Natural killer cell (primary cell): Measurements from ENCODE around the gene ECI1. TPM values are rescaled to one million over a fixed set of nuclear protein-coding genes. Genes with fewer than 3 reads are reported as not detected.

Experiments used
- ATAC-seq, 3 donors: fragments of 150-1000 bp in 2 of 3; fragments of 200-7000 bp in 1 of 3; cut with Tn5 transposase; 1 replicate in 1 of 3; 2 replicates in 2 of 3; pipeline ENCODE4 v1.10.0; 2021; ENCODE audit warnings: mild to moderate bottlenecking in 2 of 3, moderate library complexity in 2 of 3
- DNase-seq, 2 donors: peaks; one replicate each; pipeline versions ENCODE4 v3.0.0 to v3.0.0-alpha.2; 2013 to 2021; ENCODE audit warnings: mixed read lengths in 1 of 2
- H3K27ac ChIP-seq: one replicate; pipeline ENCODE4 v1.5.1; 2013; ENCODE audit warnings: mild to moderate bottlenecking, low read length
- H3K27me3 ChIP-seq: one replicate; pipeline ENCODE4 v1.6.1; 2013; ENCODE audit warnings: low read length; ENCODE audit not compliant: control insufficient read depth, insufficient read depth
- H3K36me3 ChIP-seq: one replicate; pipeline ENCODE4 v1.6.1; 2013; ENCODE audit warnings: low read length; ENCODE audit not compliant: control insufficient read depth, insufficient read depth
- H3K4me1 ChIP-seq: one replicate; pipeline ENCODE4 v1.6.1; 2013; ENCODE audit warnings: low read length; ENCODE audit not compliant: control insufficient read depth, insufficient read depth
- H3K4me3 ChIP-seq: one replicate; pipeline ENCODE4 v1.5.1; 2013; ENCODE audit warnings: low read length
- H3K9me3 ChIP-seq: one replicate; pipeline ENCODE4 v1.6.1; 2013; ENCODE audit warnings: low read length; ENCODE audit not compliant: control insufficient read depth, insufficient read depth
- H3K27ac Mint-ChIP-seq, 2 donors: one replicate each; pipeline ENCODE4 v1.8.0; 2022; ENCODE audit warnings: mild to moderate bottlenecking in 2 of 2, mixed read lengths in 2 of 2, moderate library complexity in 1 of 2
- H3K27me3 Mint-ChIP-seq, 2 donors: one replicate each; pipeline ENCODE4 v1.8.0; 2022; ENCODE audit warnings: low read depth in 2 of 2, mixed read lengths in 2 of 2
- H3K36me3 Mint-ChIP-seq: one replicate; pipeline ENCODE4 v1.8.0; 2022; ENCODE audit warnings: mixed read lengths
- H3K4me1 Mint-ChIP-seq, 2 donors: one replicate each; pipeline ENCODE4 v1.8.0; 2022; ENCODE audit warnings: mixed read lengths in 2 of 2
- H3K4me3 Mint-ChIP-seq: one replicate; pipeline ENCODE4 v1.8.0; 2022; ENCODE audit warnings: mild to moderate bottlenecking, moderate library complexity, mixed read lengths
- H3K9me3 Mint-ChIP-seq, 2 donors: one replicate each; pipeline ENCODE4 v1.8.0; 2022; ENCODE audit warnings: mixed read lengths in 2 of 2
- CTCF ChIP-seq: fragments of 200-600 bp; IDR thresholded peaks from one replicate; pipeline ENCODE4 v1.8.0; 2022; ENCODE audit warnings: antibody characterized with exemption
- WGBS: methylation state at CpG from one replicate; pipeline ENCODE4 v1.1.7; 2013; ENCODE audit warnings: missing lambda C conversion rate; ENCODE audit not compliant: insufficient coverage; 5-methylcytosine and 5-hydroxymethylcytosine counted together
- intact Hi-C: fragments of 100-400 bp; cut with micrococcal nuclease; formaldehyde crosslinking; loops from one replicate; pipeline ENCODE4 v1.14.2; 2022
- total RNA-seq, 4 donors: library from RNA; stranded (reverse); fragments of 120-200 nt in 1 of 4; gene quantifications; one replicate each; pipeline versions ENCODE4 v1.2.3 to v1.2.4, GENCODE V29; 2013 to 2022

ECI1 gene
- total RNA-seq, 3 donors from 2014 or later (not counting 1 experiment from before 2014, with no cell fraction given): 14.6 to 19.2 (median 19.0) TPM

DNA sequence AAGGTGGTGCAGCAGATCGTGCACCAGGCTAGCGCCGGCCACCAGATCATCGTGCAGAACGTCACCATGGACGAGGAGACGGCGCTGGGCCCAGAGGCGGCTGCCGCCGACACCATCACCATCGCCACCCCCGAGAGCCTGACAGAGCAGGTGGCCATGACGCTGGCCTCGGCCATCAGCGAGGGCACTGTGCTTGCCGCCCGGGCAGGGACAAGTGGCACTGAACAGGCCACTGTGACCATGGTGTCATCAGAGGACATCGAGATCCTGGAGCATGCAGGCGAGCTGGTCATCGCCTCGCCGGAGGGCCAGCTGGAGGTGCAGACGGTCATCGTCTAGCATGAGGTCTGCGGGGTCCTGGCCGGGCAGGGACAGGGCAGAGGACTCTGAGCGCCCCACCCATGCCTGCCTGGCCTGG, 16.1 kb downstream of the ECI1 start:
- intact Hi-C loops: no loop called here
- H3K4me1 ChIP-seq: peaks cover 13% of the 10 kb centered on the region
- no peak for ATAC-seq

GRCh38 chr16:2234813-2235170, 16.6 kb downstream of the ECI1 start:
- Histone ChIP-seq H3K36me3 (peaks cover 48% of the 10 kb centered on the region), H3K4me3 (no peak overlapping the region), H3K27ac (no peak overlapping the region), H3K9me3 (no peaks in the 10 kb centered on the region), H3K4me1 (peaks cover 13% of the 10 kb centered on the region), H3K27me3 (peaks cover 6% of the 10 kb centered on the region)
- intact Hi-C loops: no loop called here
- ATAC-seq (no peak), DNase-seq (no peak)
- Mint-ChIP-seq H3K27me3 (no peaks in the 10 kb centered on the region), H3K4me3 (no peak overlapping the region), H3K4me1 (no peaks in the 10 kb centered on the region), H3K36me3 (no peaks in the 10 kb centered on the region), H3K27ac (no peak overlapping the region), H3K9me3 (no peaks in the 10 kb centered on the region)
- TF ChIP-seq CTCF: no peak
- WGBS: 96% methylated on average over 18 of the region's 18 CpGs

More for the DNA sequence above, 16.1 kb downstream of the ECI1 start:
- no peaks in the 10 kb centered on the region for H3K4me1 Mint-ChIP-seq
- no peaks in the 10 kb centered on the region for H3K27me3 Mint-ChIP-seq
- Histone ChIP-seq H3K27me3 (peaks cover 6% of the 10 kb centered on the region), H3K9me3 (no peaks in the 10 kb centered on the region), H3K36me3 (peaks cover 46% of the 10 kb centered on the region), H3K4me3 (no peak overlapping the region), H3K27ac (no peak overlapping the region)
- 95% methylated on average over 28 of the region's 28 CpGs for WGBS
- H3K27ac Mint-ChIP-seq: no peak overlapping the region
- no peaks in the 10 kb centered on the region for H3K9me3 Mint-ChIP-seq
- H3K36me3 Mint-ChIP-seq: no peaks in the 10 kb centered on the region
- DNase-seq: no peak
- H3K4me3 Mint-ChIP-seq: no peak overlapping the region
- no peak for TF ChIP-seq CTCF

GRCh38 chr16:2233872-2234812, 17.2 kb downstream of the ECI1 start:
- H3K27me3 Mint-ChIP-seq: no peaks in the 10 kb centered on the region
- intact Hi-C loops: no loop called here
- Histone ChIP-seq H3K27ac (no peak overlapping the region), H3K4me3 (no peak overlapping the region), H3K36me3 (peaks cover 55% of the 10 kb centered on the region), H3K4me1 (peaks cover 13% of the 10 kb centered on the region), H3K27me3 (peaks cover 6% of the 10 kb centered on the region), H3K9me3 (no peaks in the 10 kb centered on the region)
- ATAC-seq (no peak), DNase-seq (no peak)
- no peaks in the 10 kb centered on the region for H3K4me1 Mint-ChIP-seq
- H3K9me3 Mint-ChIP-seq: no peaks in the 10 kb centered on the region
- H3K4me3 Mint-ChIP-seq: no peak overlapping the region
- no peak overlapping the region for H3K27ac Mint-ChIP-seq
- WGBS: 90% methylated on average over 51 of the region's 51 CpGs
- no peak for TF ChIP-seq CTCF
- H3K36me3 Mint-ChIP-seq: no peaks in the 10 kb centered on the region
